ENCODE measurements around the gene MORN2.

- TF ChIP-seq, protein P1, sequence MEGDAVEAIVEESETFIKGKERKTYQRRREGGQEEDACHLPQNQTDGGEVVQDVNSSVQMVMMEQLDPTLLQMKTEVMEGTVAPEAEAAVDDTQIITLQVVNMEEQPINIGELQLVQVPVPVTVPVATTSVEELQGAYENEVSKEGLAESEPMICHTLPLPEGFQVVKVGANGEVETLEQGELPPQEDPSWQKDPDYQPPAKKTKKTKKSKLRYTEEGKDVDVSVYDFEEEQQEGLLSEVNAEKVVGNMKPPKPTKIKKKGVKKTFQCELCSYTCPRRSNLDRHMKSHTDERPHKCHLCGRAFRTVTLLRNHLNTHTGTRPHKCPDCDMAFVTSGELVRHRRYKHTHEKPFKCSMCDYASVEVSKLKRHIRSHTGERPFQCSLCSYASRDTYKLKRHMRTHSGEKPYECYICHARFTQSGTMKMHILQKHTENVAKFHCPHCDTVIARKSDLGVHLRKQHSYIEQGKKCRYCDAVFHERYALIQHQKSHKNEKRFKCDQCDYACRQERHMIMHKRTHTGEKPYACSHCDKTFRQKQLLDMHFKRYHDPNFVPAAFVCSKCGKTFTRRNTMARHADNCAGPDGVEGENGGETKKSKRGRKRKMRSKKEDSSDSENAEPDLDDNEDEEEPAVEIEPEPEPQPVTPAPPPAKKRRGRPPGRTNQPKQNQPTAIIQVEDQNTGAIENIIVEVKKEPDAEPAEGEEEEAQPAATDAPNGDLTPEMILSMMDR (IDR thresholded peaks at IDR 0.05; ENCODE audit: borderline replicate concordance, extremely low read depth, low read length, poor library complexity, severe bottlenecking): no peak
- TF ChIP-seq EZH2 (IDR thresholded peaks at IDR 0.05; ENCODE audit: borderline replicate concordance, low read depth, low read length, severe bottlenecking): no peak
Measured at GRCh38 chr2:38887347-38887746, 11.6 kb downstream of the MORN2 start.
